Stimulated activated CD8-positive, alpha-beta memory T cell treated with anti-CD3 and anti-CD28 coated beads, Interleukin-12 subunit alpha, Interleukin-12 subunit beta, amount 100 ng/mL, for 24 hours (primary cell): Measurements from ENCODE around the gene SUPT6H.
"Not testable (repeated sequence)": the region's sequence is repeated elsewhere in the genome, so short reads cannot be mapped to it uniquely, and the experiment has no call there.

Source experiments
- DNase-seq: peaks from one replicate; pipeline ENCODE4 v3.0.0-alpha.2; 2020; ENCODE audit errors: extremely low read depth

Gene SUPT6H

DNA sequence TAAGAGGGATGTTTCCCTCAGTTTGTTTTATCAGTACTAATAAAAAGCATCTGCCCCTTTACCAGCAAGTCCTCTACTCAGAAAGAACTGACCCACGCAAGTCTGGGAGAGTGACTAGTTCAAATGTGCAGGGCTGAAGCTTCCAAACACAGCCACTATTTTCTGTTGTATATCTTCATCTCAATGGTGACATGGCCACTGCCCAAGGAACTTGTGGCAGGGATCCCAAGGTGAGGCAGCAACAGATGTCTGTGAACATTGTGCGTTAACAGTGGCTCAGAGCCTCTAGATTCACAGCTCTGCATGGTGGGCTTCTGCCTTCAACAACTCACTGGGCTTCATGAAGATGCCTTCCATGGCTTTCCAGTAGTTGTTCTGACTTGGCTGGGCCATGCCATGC lies 13.3 kb upstream of the SUPT6H start:
- no peak for DNase-seq

DNA sequence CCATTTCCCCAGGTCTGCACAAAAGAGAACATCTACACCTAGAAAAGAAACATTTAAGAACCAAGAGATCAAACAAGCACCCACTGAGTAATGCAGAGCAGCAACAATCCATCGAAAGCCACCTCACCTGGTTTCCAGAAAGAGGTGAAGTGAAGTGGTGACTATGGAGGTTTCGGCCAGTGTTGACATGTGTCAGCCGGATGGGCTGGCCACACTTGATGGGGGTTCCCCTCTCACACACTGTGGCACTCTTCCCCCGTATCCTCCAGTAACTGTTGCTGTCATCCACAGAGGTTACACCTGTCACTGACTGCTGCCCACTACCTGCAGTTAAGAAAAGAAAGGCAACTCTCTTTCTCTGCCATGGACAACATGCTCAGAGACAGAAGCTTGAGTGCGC lies 6.8 kb upstream of the SUPT6H start:
- no peak for DNase-seq

DNA sequence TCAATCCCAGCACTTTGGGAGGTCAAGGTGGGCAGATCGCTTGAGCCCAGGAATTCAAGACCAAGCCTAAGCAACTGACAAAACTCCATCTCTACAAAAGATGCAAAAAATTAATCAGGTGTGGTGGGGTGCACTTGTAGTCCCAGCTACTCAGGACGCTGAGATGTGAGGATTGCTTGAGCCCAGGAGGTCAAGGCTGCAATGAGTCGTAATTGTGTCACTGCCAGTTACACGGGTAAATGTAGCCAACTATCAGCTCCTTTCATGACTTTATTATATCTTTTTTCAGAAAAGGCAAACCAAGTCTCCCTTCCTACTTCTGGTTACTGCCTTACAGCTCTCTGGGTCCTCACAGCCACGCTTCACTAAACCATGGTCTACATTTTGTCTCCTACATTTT lies 4.2 kb upstream of the SUPT6H start:
- DNase-seq, result no peak

DNA sequence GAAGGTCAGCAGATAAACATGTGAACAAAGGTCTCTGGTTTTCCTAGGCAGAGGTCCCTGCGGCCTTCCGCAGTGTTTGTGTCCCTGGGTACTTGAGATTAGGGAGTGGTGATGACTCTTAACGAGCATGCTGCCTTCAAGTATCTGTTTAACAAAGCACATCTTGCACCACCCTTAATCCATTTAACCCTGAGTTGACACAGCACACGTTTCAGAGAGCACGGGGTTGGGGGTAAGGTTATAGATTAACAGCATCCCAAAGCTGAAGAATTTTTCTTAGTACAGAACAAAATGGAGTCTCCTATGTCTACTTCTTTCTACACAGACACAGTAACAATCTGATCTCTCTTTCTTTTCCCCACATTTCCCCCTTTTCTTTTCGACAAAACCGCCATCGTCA lies 3.7 kb upstream of the SUPT6H start:
- not testable (repeated sequence) for DNase-seq

DNA sequence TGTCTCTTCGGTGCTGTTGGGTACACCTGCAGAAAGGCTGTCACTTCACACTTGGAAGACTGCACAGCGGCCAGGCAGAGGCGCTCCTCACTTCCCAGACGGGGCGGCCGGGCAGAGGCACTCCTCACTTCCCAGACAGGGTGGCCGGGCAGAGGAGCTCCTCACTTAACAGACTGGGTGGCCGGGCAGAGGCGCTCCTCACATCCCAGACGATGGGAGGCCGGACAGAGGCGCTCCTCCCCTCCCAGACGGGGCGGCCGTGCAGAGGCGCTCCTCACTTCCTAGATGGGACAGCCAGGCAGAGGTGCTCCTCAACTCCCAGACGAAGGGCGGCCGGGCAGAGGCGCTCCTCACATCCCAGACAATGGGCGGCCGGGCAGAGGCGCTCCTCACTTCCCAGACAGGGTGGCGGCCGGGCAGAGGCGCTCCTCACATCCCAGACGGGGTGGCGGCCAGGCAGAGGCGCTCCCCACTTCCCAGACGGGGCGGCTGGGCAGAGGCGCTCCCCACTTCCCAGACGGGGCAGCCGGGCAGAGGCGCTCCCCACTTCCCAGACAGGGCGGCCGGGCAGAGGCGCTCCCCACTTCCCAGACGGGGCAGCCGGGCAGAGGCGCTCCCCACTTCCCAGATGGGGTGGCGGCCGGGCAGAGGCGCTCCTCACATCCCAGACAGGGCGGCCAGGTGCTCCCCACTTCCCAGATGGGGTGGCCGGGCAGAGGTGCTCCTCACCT lies 3.1 kb upstream of the SUPT6H start:
- DNase-seq, result not testable (repeated sequence)

DNA sequence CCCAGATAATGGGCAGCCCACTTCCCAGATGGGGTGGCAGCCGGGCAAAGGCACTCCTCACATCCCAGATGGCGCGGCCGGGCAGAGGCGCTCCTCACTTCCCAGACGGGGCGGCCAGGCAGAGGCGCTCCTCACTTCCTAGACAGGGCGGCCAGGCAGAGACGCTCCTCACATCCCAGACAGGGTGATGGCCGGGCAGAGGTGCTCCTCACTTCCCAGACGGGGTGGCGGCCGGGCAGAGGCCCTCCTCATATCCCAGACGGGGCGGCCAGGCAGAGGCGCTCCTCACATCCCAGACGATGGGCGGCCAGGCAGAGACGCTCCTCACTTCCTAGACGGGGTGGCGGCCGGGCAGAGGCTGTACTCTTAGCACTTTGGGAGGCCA lies 2.5 kb upstream of the SUPT6H start:
- not testable (repeated sequence) for DNase-seq

DNA sequence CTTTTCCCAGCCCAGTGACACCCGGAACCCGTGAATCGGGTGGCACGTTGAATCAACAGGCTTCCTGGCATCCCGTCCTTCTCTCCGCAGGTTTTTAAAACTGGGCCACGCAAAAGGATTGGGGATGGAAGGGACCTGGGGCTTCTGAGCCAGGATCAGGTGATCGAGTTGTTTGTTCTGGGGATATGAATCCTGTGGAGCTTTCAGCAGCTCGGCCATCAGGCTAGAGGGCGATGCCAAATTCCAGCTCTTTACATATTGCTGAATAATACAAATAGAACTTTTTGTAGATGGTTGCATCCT lies 473 bp downstream of the SUPT6H start:
- no peak for DNase-seq

DNA sequence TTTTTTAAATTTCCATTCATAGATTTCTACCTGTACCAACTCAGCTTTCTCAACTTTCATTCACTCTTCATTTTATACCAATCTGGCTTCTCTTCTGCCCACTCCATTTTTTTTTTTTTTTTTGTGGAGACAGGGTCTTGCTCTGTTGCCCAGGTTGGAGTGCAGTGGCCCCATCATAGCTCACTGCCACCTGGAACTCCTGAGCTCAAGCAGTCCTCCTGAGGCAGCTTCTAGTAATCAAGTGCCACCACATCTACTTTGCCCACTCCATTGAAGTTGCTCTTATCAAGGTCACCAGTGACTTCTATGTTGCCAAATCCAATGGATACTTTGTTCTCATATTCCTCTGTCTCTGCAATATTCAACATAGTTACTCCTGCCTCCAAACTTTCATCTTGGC lies 1.7 kb downstream of the SUPT6H start:
- no peak for DNase-seq

DNA sequence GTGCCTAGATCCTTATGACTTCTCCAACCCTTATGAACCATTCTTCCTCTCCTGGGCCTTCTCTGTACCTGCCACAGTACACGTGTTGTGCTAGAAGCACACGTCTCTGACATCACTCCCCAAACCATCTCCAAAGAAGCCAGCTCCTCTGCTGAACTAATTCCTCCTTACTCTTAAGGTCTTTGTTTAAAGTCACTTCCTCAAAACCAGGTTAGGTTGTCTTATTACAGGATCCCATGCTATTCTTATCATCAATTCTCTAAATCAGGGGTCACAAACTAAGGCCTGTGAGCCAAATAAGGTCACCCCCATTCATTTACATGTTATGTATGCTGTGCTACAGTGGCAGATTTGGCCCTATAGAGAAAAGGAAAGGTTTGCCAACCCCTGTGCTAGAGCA lies 4.0 kb downstream of the SUPT6H start:
- no peak for DNase-seq

DNA sequence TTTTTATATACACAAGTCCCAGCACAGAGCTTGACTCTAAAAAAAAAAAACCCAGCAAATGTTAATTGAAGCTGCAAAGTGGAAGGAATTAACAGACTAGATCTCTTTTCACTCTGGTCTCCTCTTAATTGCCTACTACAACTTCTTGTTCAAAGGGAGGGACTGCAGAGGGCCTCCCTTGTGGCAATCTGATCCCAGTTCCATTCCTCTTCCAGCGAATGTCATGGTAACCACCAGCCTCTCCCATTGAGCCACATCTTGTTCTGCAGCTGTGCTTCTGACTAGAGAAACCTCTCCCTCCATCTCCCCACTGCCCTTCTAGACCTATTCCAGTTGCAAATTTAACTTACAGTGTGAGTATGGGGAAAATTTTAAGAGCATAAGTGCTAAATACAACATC lies 5.9 kb downstream of the SUPT6H start:
- no peak for DNase-seq

DNA sequence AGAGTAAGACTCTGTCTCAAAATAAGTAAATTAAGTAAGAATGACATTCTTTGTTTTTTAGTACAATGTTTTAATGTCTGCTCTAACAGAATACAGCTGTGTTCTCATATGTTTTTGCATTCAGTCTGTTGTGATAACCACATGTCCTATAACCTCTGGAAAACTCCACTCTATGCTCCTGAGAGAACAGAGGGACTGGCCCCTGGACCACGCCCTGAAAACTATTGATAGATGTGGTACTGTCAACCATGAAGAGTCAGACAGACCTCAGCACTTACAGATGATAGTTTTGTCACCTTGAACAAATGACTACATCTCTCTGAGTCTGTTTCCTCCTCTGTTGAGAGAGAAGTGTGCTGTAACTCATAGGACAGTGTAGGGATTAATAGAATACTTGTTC lies 7.9 kb downstream of the SUPT6H start:
- no peak for DNase-seq

DNA sequence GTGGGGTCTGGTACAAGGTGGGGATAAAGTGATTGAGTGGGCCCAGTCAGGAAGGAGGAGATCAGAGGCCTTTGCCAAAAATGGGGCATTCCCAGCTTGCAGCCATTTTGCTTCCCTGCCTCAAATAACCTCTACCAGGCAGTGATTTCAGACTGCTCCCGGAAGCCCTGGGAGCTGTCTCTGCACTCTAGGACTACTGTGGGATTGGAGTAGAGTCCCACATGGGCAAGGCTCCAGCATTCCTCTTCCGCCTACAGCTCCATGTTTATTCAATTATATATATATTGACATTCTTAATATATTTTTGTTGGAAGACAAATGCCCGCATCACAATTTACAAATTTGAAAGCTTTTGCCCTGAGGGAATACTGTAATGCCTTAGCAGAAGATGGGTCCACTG lies 13.5 kb downstream of the SUPT6H start:
- DNase-seq, result no peak

DNA sequence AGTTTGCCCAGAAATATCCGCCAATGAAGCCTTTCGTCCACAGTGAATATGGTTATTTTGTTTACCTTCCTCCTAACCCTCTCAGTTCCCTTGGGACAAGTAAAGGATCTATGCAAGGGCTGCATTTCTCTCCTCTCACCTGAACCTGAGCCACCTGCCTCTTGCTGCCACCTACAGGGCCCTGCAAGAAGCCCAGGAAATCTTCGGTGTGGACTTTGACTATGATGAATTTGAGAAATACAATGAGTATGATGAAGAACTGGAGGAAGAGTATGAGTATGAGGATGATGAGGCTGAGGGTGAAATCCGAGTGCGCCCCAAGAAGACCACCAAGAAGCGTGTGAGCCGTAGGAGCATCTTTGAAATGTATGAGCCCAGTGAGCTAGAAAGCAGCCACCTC lies 14.0 kb downstream of the SUPT6H start:
- DNase-seq, result no peak

DNA sequence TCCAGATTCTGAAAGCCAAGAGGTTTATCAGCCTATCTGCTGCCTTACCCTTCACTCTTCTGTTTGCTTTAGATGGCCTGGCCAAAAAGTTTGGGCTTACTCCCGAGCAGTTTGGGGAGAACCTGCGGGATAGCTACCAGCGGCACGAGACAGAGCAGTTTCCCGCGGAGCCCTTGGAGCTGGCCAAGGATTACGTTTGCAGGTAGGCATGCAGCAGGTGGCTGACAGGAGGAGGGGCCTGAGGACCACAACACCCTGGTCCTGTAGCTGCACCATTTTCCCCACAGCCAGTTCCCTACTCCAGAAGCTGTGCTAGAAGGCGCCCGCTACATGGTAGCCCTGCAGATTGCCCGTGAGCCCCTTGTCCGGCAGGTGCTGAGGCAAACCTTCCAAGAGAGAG lies 20.6 kb downstream of the SUPT6H start:
- DNase-seq, result no peak

DNA sequence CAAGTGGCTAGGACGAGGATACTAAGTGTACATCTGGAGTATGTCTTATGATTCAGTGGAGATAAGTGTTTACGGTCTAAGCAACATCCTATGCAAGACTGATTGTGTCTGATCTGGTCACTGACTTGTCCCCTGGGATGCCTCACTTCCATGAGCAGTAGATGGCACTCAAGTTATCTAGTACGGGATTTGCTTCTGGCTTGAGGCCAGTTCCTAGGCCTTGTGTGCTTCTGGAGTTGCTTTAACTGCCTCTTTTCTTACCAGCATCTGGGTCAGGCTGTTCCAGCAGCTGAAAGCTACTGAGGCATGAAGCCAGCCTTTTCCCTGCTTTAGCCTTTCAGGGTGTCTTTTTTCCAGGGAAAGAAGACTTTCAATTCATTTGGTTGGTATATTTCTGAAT lies 23.0 kb downstream of the SUPT6H start:
- DNase-seq, result no peak

DNA sequence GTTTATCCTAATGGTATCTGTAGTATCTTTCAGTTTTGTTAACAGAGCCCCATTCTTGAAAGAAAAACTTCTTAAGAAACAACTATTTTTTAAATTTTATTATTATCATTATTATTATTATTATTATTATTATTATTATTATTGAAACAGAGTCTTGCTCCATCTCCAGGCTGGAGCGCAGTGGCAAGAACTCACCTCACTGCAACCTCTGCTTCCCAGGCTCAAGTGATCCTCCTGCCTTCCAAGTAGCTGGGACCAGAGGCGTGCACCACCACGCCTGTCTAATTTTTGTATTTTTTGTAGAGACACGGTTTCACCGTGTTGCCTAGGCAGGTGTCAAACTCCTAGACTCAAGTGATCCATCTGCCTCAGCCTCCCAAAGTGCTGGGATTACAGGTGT lies 23.4 kb downstream of the SUPT6H start:
- DNase-seq, result no peak

DNA sequence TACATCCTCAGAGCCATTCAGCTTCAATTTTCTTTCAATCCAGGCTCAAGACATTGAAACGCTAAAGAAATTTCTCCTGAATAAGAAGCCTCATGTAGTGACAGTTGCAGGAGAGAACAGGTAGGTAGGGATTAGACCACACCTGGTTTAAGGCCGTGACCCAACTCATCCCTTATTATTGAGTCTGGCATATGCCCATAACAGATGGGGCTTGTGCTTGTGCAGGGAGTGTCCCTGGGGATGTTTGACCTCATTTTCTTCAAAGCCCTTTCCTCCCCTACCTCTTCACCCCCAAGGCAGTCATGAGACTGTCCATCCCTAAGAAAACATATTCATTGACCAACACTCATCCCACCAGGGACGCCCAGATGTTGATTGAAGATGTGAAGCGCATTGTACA lies 24.3 kb downstream of the SUPT6H start:
- DNase-seq, result no peak

DNA sequence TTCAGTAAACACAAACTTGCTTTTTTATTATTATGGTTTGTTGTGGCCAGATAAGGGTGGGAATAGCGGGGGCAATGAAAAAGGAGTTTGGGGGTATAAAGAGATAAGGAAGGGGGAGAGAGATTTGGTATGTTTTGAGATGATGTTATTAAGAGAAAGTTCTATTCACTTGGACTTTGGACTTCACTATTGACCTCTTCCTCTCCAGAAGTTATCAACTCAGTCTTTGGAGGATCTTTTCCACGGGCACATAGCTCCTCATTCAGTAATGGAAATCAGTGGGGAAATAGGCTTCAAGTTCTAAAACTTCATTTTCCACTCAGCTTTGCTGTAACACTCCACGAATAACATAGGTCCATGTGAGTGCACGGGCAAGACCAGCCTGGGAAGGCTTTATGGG lies 26.5 kb downstream of the SUPT6H start:
- DNase-seq, result no peak

DNA sequence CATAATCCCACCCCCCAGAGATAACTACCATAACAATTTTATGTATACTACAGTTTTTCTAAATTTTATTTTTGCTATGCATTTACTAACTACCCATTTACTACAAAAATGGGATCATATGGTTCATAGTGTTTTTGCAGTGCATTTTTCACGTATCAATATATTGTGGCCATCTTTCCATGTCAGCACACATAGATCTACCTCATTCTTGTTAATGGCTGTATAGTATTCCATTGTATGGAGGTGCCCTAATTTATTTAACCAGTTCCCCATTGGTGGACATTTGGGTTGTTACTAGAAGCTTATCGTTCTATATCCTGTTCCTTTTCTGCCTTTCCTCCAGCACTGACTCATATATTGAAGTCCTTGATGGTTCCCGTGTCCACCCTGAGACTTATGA lies 27.0 kb downstream of the SUPT6H start:
- no peak for DNase-seq

DNA sequence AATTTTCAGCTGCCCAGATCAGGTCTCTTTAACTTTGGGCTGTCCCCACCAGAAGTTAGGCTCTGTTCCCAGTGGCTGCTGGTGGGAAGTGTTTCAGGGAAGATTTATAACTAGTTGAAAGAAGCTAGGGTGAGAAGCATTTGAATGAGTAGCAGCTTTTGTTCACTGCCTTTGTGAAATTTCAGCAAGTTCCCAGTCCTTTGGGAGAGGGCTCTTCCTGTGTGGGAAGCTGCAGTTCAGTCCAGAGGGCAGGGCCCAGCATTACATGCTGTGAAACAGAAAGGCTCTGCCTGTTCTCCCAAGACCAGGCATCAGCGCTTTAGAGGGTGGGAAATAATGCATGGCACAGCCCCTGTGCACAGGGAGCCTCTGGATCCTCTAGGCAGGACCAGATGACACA lies 31.9 kb downstream of the SUPT6H start:
- DNase-seq, result no peak

DNA sequence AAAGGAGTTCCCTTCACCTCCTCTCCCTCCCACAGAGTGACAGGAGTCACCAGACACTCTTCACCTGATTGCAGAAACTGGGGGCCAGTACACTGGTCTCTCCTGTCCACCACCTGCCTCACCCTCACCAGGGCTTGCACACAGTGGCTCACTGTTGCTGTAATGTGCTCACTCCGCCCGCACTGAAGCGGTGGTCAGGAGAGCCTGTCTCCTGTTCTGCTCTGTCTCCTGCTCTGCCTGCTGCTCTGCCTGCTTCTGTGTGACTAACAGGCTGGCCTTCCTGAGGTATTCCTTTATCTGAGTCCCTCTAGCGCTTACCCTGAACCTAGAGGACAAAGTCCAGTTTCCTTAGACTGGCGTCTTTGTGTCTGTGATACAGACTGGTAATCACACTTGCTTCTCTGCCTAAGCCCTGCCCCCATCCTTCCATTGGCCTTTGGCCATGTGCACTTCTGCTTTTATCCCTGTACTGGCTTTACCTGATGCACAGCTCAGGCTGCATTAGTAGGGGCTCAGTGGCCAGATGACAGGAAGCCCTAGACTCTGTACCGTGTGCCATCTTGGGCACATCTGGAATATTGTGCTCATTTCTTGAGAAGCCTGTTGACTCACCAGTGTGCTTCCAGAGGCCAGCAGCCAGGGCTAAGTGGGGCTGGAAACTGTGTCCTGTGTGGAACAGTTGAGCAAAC lies 36.4 kb downstream of the SUPT6H start:
- DNase-seq, result no peak

DNA sequence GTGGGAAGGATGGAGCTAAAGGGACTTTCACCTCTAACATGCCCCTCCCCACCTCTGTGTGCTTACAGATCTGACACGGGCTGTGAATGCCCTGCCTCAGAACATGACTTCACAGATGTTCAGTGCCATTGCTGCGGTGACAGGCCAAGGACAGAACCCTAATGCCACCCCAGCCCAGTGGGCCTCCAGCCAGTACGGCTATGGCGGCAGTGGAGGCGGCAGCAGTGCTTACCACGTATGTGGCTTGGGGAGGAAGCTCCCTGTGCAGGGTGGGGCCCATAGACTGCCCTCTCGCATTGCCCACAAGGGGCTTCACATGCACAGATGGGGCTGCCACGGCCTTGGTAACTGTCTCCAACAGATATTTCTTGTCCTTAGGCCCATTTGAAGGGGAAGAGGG lies 38.3 kb downstream of the SUPT6H start:
- DNase-seq, result no peak

DNA sequence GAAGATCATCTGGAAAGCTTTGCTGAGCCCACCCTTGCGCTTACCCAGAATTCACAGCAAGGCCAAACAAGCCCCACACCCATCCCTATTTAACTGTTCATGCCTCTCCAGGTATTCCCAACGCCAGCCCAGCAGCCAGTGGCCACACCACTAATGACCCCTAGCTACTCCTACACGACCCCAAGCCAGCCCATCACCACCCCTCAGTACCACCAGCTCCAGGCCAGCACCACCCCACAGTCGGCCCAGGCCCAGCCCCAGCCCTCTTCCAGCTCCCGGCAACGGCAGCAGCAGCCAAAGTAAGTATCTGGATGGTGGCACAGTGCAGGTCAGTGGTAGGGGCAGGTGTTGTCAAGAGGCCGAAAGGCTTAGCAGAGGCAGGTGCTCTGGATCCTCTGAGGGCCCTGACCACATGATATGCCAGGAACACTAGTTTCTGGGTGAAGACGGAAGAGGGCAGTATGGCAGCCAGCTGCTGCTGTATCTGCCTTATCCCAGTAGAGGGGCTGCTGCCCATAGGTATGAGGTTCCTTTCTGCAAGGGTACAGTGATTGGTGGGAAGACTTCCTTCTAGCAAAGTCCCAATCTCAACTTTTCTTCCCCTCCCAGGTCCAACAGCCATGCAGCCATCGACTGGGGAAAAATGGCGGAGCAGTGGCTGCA lies 39.0 kb downstream of the SUPT6H start:
- no peak for DNase-seq
